Sigmoid colon (tissue), 7 donors: ENCODE measurements around the gene MYO1F. TPM values are rescaled to one million over a fixed set of nuclear protein-coding genes. Genes with fewer than 3 reads are reported as not detected.
"Not testable (repeated sequence)": the region's sequence is repeated elsewhere in the genome, so short reads cannot be mapped to it uniquely, and the experiment has no call there.

Source experiments
- DNase-seq: peaks from one replicate; pipeline ENCODE4 v3.0.0-alpha.2; 2019
- H3K27ac ChIP-seq, 4 donors: fragments of 200-600 bp; sonication (generic); one replicate each; pipeline ENCODE4 v1.5.1; 2016 to 2019; ENCODE audit warnings: mild to moderate bottlenecking in 1 of 4
- H3K27me3 ChIP-seq, 3 donors: fragments of 200-600 bp; sonication (generic); one replicate each; pipeline ENCODE4 v1.5.1; 2019; ENCODE audit warnings: mild to moderate bottlenecking in 1 of 3
- H3K36me3 ChIP-seq, 4 donors: fragments of 200-600 bp; sonication (generic); one replicate each; pipeline ENCODE4 v1.5.1; 2016 to 2019
- H3K4me1 ChIP-seq, 4 donors: fragments of 200-600 bp; sonication (generic); one replicate each; pipeline ENCODE4 v1.5.1; 2017 to 2019
- H3K4me3 ChIP-seq, 4 donors: fragments of 200-600 bp; sonication (generic); one replicate each; pipeline ENCODE4 v1.5.1; 2017 to 2019; ENCODE audit warnings: mild to moderate bottlenecking in 2 of 4, moderate library complexity in 1 of 4
- H3K9me3 ChIP-seq, 4 donors: fragments of 200-600 bp in 3 of 4; sonication (generic) in 3 of 4; one replicate each; pipeline versions ENCODE4 v1.5.1 to v1.6.1; 2013 to 2019
- CTCF ChIP-seq, 4 experiments: fragments of 450-650 bp in 3 of 4; fragments of 200-600 bp in 1 of 4; IDR thresholded peaks; one replicate each; pipeline ENCODE4 v1.5.1; 2016 to 2019; ENCODE audit warnings: antibody characterized with exemption in 4 of 4, mild to moderate bottlenecking in 3 of 4, moderate library complexity in 2 of 4
- EP300 ChIP-seq, 4 donors: sonication (generic); formaldehyde crosslinking; IDR thresholded peaks; one replicate each; pipeline ENCODE4 v1.6.1; 2017; ENCODE audit warnings: antibody characterized with exemption in 4 of 4
- POLR2A ChIP-seq, 2 donors: fragments of 450-650 bp; IDR thresholded peaks; one replicate each; pipeline ENCODE4 v1.6.1; 2016; ENCODE audit warnings: antibody characterized with exemption in 2 of 2, mild to moderate bottlenecking in 2 of 2, moderate library complexity in 2 of 2
- POLR2AphosphoS5 ChIP-seq, 4 donors: sonication (generic); formaldehyde crosslinking; IDR thresholded peaks; one replicate each; pipeline ENCODE4 v1.6.1; 2017; ENCODE audit warnings: antibody characterized with exemption in 4 of 4
- WGBS, 2 donors: extraction: QIAGEN DNeasy Blood & Tissue Kit; methylation state at CpG; one replicate each; pipeline ENCODE4 v1.1.7; 2013; 5-methylcytosine and 5-hydroxymethylcytosine counted together
- intact Hi-C: fragments of 100-400 bp; cut with DNase I; formaldehyde crosslinking; loops from one replicate; pipeline ENCODE4 v1.15.1; 2023
- polyA plus RNA-seq, 3 donors: library from polyadenylated mRNA; stranded (reverse); fragments of 200-250 nt; gene quantifications; one replicate each; pipeline ENCODE4 v1.2.3, GENCODE V29; 2013
- total RNA-seq, 4 donors: library from RNA; depleted of rRNA; stranded (reverse); fragments of >200 nt; gene quantifications; one replicate each; pipeline ENCODE4 v1.1.0, GENCODE V29; 2016
- donor health status: healthy with polysubstance abuse.
- donor health status: Bipolar disorder and iron deficiency.
- donor health status: healthy.

The MYO1F gene
- total and polyA plus RNA-seq, 7 donors = 6.6 to 19.4 (median 10.2) TPM

- no peak overlapping the region for H3K4me3 ChIP-seq
- TF ChIP-seq POLR2A (IDR thresholded peaks at IDR 0.05) = no peak
- TF ChIP-seq CTCF (IDR thresholded peaks at IDR 0.05) = no peak
- TF ChIP-seq EP300 (IDR thresholded peaks at IDR 0.05) = no peak
- no peak for TF ChIP-seq POLR2AphosphoS5 (IDR thresholded peaks at IDR 0.05)
- H3K27ac ChIP-seq = no peak overlapping the region
- H3K27me3 ChIP-seq = no peaks in the 10 kb centered on the region
- no peaks in the 10 kb centered on the region for H3K36me3 ChIP-seq
- no peaks in the 10 kb centered on the region for H3K4me1 ChIP-seq
- WGBS, 2 donors = 80 to 81% methylated on average over 2 of the region's 2 CpGs
- intact Hi-C loops = no loop called here
- H3K9me3 ChIP-seq = no peaks in the 10 kb centered on the region
- DNase-seq = no peak
Measured at GRCh38 chr19:8561075-8561764, 16.0 kb downstream of the MYO1F start.

- Histone ChIP-seq H3K4me1 (no peaks in the 10 kb centered on the region), H3K27me3 (no peaks in the 10 kb centered on the region), H3K9me3 (no peaks in the 10 kb centered on the region), H3K27ac (no peak overlapping the region), H3K4me3 (no peak overlapping the region), H3K36me3 (no peaks in the 10 kb centered on the region)
- intact Hi-C loops = no loop called here
- 76 to 87% methylated on average over 2 of the region's 2 CpGs for WGBS, 2 donors
- DNase-seq = no peak
- TF ChIP-seq CTCF (IDR thresholded peaks at IDR 0.05) = no peak
- no peak for TF ChIP-seq EP300 (IDR thresholded peaks at IDR 0.05)
- TF ChIP-seq POLR2AphosphoS5 (IDR thresholded peaks at IDR 0.05) = no peak
- no peak for TF ChIP-seq POLR2A (IDR thresholded peaks at IDR 0.05)
Measured at GRCh38 chr19:8558325-8558724, 18.9 kb downstream of the MYO1F start.

GRCh38 chr19:8557642-8558238 lies 19.5 kb downstream of the MYO1F start:
- H3K4me3 ChIP-seq = no peak overlapping the region
- no peaks in the 10 kb centered on the region for H3K4me1 ChIP-seq
- no peak for DNase-seq
- no peaks in the 10 kb centered on the region for H3K27me3 ChIP-seq
- TF ChIP-seq CTCF (IDR thresholded peaks at IDR 0.05) (no peak), POLR2A (IDR thresholded peaks at IDR 0.05) (no peak), EP300 (IDR thresholded peaks at IDR 0.05) (no peak), POLR2AphosphoS5 (IDR thresholded peaks at IDR 0.05) (no peak)
- no peaks in the 10 kb centered on the region for H3K36me3 ChIP-seq
- no peak overlapping the region for H3K27ac ChIP-seq
- no peaks in the 10 kb centered on the region for H3K9me3 ChIP-seq
- intact Hi-C loops = no loop called here
- 73 to 83% methylated on average over 6 of the region's 6 CpGs for WGBS, 2 donors

GRCh38 chr19:8553729-8554128 lies 23.5 kb downstream of the MYO1F start:
- 93 to 95% methylated on average over 7 of the region's 7 CpGs for WGBS, 2 donors
- H3K36me3 ChIP-seq, H3K27me3 ChIP-seq, H3K27ac ChIP-seq, intact Hi-C loops, H3K4me1 ChIP-seq, H3K9me3 ChIP-seq, H3K4me3 ChIP-seq, DNase-seq: not testable (repeated sequence)

- H3K27me3 ChIP-seq = no peaks in the 10 kb centered on the region
- no peak overlapping the region for H3K4me3 ChIP-seq
- no peak for DNase-seq
- no peak for TF ChIP-seq POLR2AphosphoS5 (IDR thresholded peaks at IDR 0.05)
- no peak for TF ChIP-seq CTCF (IDR thresholded peaks at IDR 0.05)
- no peak for TF ChIP-seq EP300 (IDR thresholded peaks at IDR 0.05)
- TF ChIP-seq POLR2A (IDR thresholded peaks at IDR 0.05) = no peak
- no peaks in the 10 kb centered on the region for H3K9me3 ChIP-seq
- no peak overlapping the region for H3K27ac ChIP-seq
- intact Hi-C loops = no loop called here
- 66 to 81% methylated on average over 10 of the region's 10 CpGs for WGBS, 2 donors
- H3K4me1 ChIP-seq = no peaks in the 10 kb centered on the region
- H3K36me3 ChIP-seq = peaks cover 0 to 5% (median 0%) of the 10 kb centered on the region in 4 donors
Measured at GRCh38 chr19:8552810-8553209, 24.4 kb downstream of the MYO1F start.
